H1 (cell line): ENCODE data around the gene VEZT. TPM values are rescaled to one million over a fixed set of nuclear protein-coding genes. Genes with fewer than 3 reads are reported as not detected.

Source experiments
- CTCF ChIA-PET: fragments of 300-600 bp; sonication (Branson Sonifier 250); formaldehyde crosslinking; loops from one replicate; lab custom pipeline; 2021; ENCODE audit not compliant: partially characterized antibody; lab: Charles Lee
- POLR2A ChIA-PET: fragments of 300-600 bp; sonication (Branson Sonifier 250); formaldehyde crosslinking; loops from one replicate; lab custom pipeline; 2021; ENCODE audit warnings: inconsistent platforms; ENCODE audit not compliant: partially characterized antibody; lab: Charles Lee
- DNase-seq, 2 experiments: peaks; one replicate each; pipeline versions ENCODE4 v3.0.0 to v3.0.0-alpha.2; 2010 to 2022; ENCODE audit warnings: low spot score in 2 of 2, low read depth in 1 of 2, mixed read lengths in 1 of 2
- FAIRE-seq: peaks from 2 replicates; lab custom pipeline; 2011; peaks lifted over from hg19 to GRCh38; lab: Jason Lieb, UNC
- H2AFZ ChIP-seq: 2 replicates; pipeline ENCODE4 v1.8.1; 2012; ENCODE audit warnings: low read length, inconsistent platforms
- H2AK5ac ChIP-seq: 2 replicates; pipeline ENCODE4 v1.6.1; 2013; ENCODE audit warnings: low read depth, low read length
- H2BK120ac ChIP-seq: replicated peaks from 2 replicates; pipeline ENCODE3; 2013; ENCODE audit warnings: low read depth, low read length, inconsistent platforms
- H2BK12ac ChIP-seq: 2 replicates; pipeline ENCODE4 v1.6.1; 2013; ENCODE audit warnings: low read depth, low read length
- H2BK15ac ChIP-seq: 2 replicates; pipeline ENCODE4 v1.6.1; 2013; ENCODE audit warnings: low read length
- H2BK20ac ChIP-seq: 2 replicates; pipeline ENCODE4 v1.6.1; 2013; ENCODE audit warnings: low read length
- H2BK5ac ChIP-seq: 2 replicates; pipeline ENCODE4 v1.6.1; 2013; ENCODE audit warnings: low read depth, low read length
- H3K14ac ChIP-seq: 2 replicates; pipeline ENCODE4 v1.6.1; 2013; ENCODE audit warnings: inconsistent platforms; ENCODE audit not compliant: insufficient read length
- H3K18ac ChIP-seq: 2 replicates; pipeline ENCODE4 v1.6.1; 2013; ENCODE audit warnings: low read length; ENCODE audit errors: extremely low read depth
- H3K23ac ChIP-seq: 2 replicates; pipeline ENCODE4 v1.6.1; 2013; ENCODE audit warnings: inconsistent platforms; ENCODE audit not compliant: insufficient read length
- H3K23me2 ChIP-seq: 2 replicates; pipeline ENCODE4 v1.6.1; 2013; ENCODE audit warnings: low read depth, low read length
- H3K27ac ChIP-seq: 2 replicates; pipeline ENCODE4 v1.6.1; 2011; ENCODE audit warnings: low read depth, low read length, inconsistent platforms
- H3K27me3 ChIP-seq, 4 experiments: replicated peaks in 1 of 4; 1 replicate in 1 of 4; 2 replicates in 3 of 4; pipeline versions ENCODE4 v1.6.1 to v1.8.1; 2011 to 2013; ENCODE audit warnings: low read length in 3 of 4, mild to moderate bottlenecking in 3 of 4, inconsistent platforms in 2 of 4, mixed read lengths in 2 of 4, moderate library complexity in 1 of 4; ENCODE audit not compliant: control insufficient read depth in 3 of 4, insufficient read depth in 3 of 4; ENCODE audit errors: extremely low read depth in 1 of 4
- H3K36me3 ChIP-seq, 4 experiments: 2 replicates each; pipeline versions ENCODE4 v1.6.1 to v1.8.1; 2011 to 2013; ENCODE audit warnings: mild to moderate bottlenecking in 4 of 4, low read length in 3 of 4, moderate library complexity in 2 of 4, control low read depth in 1 of 4, inconsistent platforms in 1 of 4; ENCODE audit not compliant: insufficient read depth in 4 of 4, control insufficient read depth in 2 of 4
- H3K4ac ChIP-seq: replicated peaks from 2 replicates; pipeline ENCODE3; 2013; ENCODE audit warnings: low read length, low read depth, mixed read lengths, inconsistent platforms; ENCODE audit not compliant: insufficient read length
- H3K4me1 ChIP-seq, 4 experiments: replicated peaks in 1 of 4; 1 replicate in 1 of 4; 2 replicates in 3 of 4; pipeline versions ENCODE4 v1.6.1 to v1.8.1; 2011 to 2013; ENCODE audit warnings: low read length in 3 of 4, inconsistent platforms in 2 of 4, mixed read lengths in 1 of 4; ENCODE audit not compliant: insufficient read depth in 4 of 4, control insufficient read depth in 3 of 4
- H3K4me2 ChIP-seq, 2 experiments: 2 replicates each; pipeline versions ENCODE4 v1.6.1 to v1.8.1; 2011 to 2013; ENCODE audit warnings: low read depth in 2 of 2, low read length in 2 of 2, control low read depth in 1 of 2, inconsistent platforms in 1 of 2, mild to moderate bottlenecking in 1 of 2; ENCODE audit not compliant: insufficient read depth in 1 of 2
- H3K4me3 ChIP-seq, 4 experiments: fragments of 200-600, 300-600 bp in 1 of 4; sonication (generic), shearing (Covaris generic), sonication (Bioruptor Twin) in 1 of 4; 2 replicates each; pipeline versions ENCODE4 v1.5.1 to v1.8.1; 2011 to 2016; ENCODE audit warnings: low read length in 4 of 4, low read depth in 3 of 4, control low read depth in 2 of 4, inconsistent platforms in 2 of 4, mild to moderate bottlenecking in 2 of 4, mixed read lengths in 1 of 4, moderate library complexity in 1 of 4; ENCODE audit not compliant: insufficient read depth in 2 of 4; ENCODE audit errors: extremely low read depth in 1 of 4
- H3K56ac ChIP-seq: replicated peaks from 2 replicates; pipeline ENCODE3; 2013; ENCODE audit warnings: low read depth, mild to moderate bottlenecking, mixed read lengths, low read length, inconsistent platforms; ENCODE audit not compliant: insufficient read length
- H3K79me1 ChIP-seq: 2 replicates; pipeline ENCODE4 v1.6.1; 2013; ENCODE audit warnings: low read depth, low read length, control low read depth
- H3K79me2 ChIP-seq, 2 experiments: 2 replicates each; pipeline versions ENCODE4 v1.6.1 to v1.8.1; 2012 to 2013; ENCODE audit warnings: low read length in 2 of 2, mild to moderate bottlenecking in 2 of 2, inconsistent platforms in 1 of 2; ENCODE audit not compliant: insufficient read depth in 2 of 2, control insufficient read depth in 1 of 2
- H3K9ac ChIP-seq, 4 experiments: replicated peaks in 1 of 4; 1 replicate in 1 of 4; 2 replicates in 3 of 4; pipeline versions ENCODE4 v1.6.1 to v1.8.1; 2011 to 2013; ENCODE audit warnings: low read depth in 3 of 4, low read length in 3 of 4, control low read depth in 2 of 4, mild to moderate bottlenecking in 2 of 4, moderate library complexity in 2 of 4, inconsistent platforms in 1 of 4; ENCODE audit errors: extremely low read depth in 1 of 4
- H3K9me3 ChIP-seq, 2 experiments: 2 replicates each; pipeline versions ENCODE4 v1.6.1 to v1.8.1; 2012 to 2013; ENCODE audit warnings: mild to moderate bottlenecking in 2 of 2, moderate library complexity in 2 of 2, control low read depth in 1 of 2, inconsistent platforms in 1 of 2, low read depth in 1 of 2, low read length in 1 of 2, mixed read lengths in 1 of 2; ENCODE audit not compliant: insufficient read depth in 2 of 2
- H4K20me1 ChIP-seq, 2 experiments: replicated peaks in 1 of 2; 2 replicates each; pipeline versions ENCODE3 to v1.8.1; 2011 to 2013; ENCODE audit warnings: inconsistent platforms in 2 of 2, low read length in 2 of 2, mild to moderate bottlenecking in 1 of 2; ENCODE audit not compliant: insufficient read depth in 2 of 2, control insufficient read depth in 1 of 2
- H4K5ac ChIP-seq: 2 replicates; pipeline ENCODE4 v1.6.1; 2013; ENCODE audit warnings: low read length, low read depth, mixed read lengths, inconsistent platforms; ENCODE audit not compliant: insufficient read length
- H4K8ac ChIP-seq: 2 replicates; pipeline ENCODE4 v1.8.0; 2013; ENCODE audit warnings: mild to moderate bottlenecking, moderate library complexity, low read length, inconsistent platforms; ENCODE audit not compliant: insufficient read depth; ENCODE audit errors: extremely low read depth
- H4K91ac ChIP-seq: replicated peaks from 2 replicates; pipeline ENCODE3; 2013; ENCODE audit warnings: low read length, mixed read lengths, inconsistent platforms; ENCODE audit not compliant: insufficient read length
- ASH2L ChIP-seq: fragments of 200-600, 300-600 bp; sonication (generic); IDR thresholded peaks from one replicate; pipeline ENCODE4 v1.7.1; 2017; ENCODE audit warnings: low read length
- CHD1 ChIP-seq: IDR thresholded peaks from 2 replicates; pipeline ENCODE4 v1.6.1; 2012; ENCODE audit warnings: low read depth, low read length, improper control_type of control experiment
- CHD2 ChIP-seq: IDR thresholded peaks from 2 replicates; pipeline ENCODE4 v1.6.1; 2012; ENCODE audit warnings: low read length, improper control_type of control experiment
- EGR1 ChIP-seq: IDR thresholded peaks from 2 replicates; pipeline ENCODE4 v1.6.1; 2011; ENCODE audit warnings: low read depth, low read length, borderline replicate concordance
- JUN ChIP-seq: IDR thresholded peaks from 2 replicates; pipeline ENCODE4 v1.6.1; 2011; ENCODE audit warnings: low read depth, mild to moderate bottlenecking, improper control_type of control experiment, low read length
- RBBP5 ChIP-seq: IDR thresholded peaks from 2 replicates; pipeline ENCODE4 v1.7.1; 2012; ENCODE audit warnings: low read depth, mild to moderate bottlenecking, inconsistent platforms, low read length, moderate library complexity, borderline replicate concordance
- RNF2 ChIP-seq: fragments of 200-900, 300-1000 bp; sonication (generic); IDR thresholded peaks from 2 replicates; pipeline ENCODE4 v1.7.1; 2016; ENCODE audit warnings: borderline replicate concordance, low read depth, mild to moderate bottlenecking, antibody characterized with exemption, low read length; ENCODE audit not compliant: poor library complexity, severe bottlenecking; ENCODE audit errors: missing control alignments
- SIRT6 ChIP-seq: IDR thresholded peaks from one replicate; pipeline ENCODE4 v1.7.1; 2012; ENCODE audit warnings: low read length, inconsistent platforms
- SIX5 ChIP-seq: IDR thresholded peaks from 2 replicates; pipeline ENCODE4 v1.6.1; 2011; ENCODE audit warnings: mild to moderate bottlenecking, low read depth, low read length
- SP4 ChIP-seq: IDR thresholded peaks from 2 replicates; pipeline ENCODE4 v1.6.1; 2012; ENCODE audit warnings: low read length, inconsistent platforms
- SUZ12 ChIP-seq: fragments of 200-600 bp; sonication (generic); IDR thresholded peaks from 2 replicates; pipeline ENCODE4 v1.6.1; 2012; ENCODE audit warnings: mild to moderate bottlenecking, inconsistent platforms, low read length, moderate library complexity, mixed read lengths
- TAF1 ChIP-seq: IDR thresholded peaks from 2 replicates; pipeline ENCODE4 v1.6.1; 2011; ENCODE audit warnings: mild to moderate bottlenecking, low read depth, low read length
- TBP ChIP-seq: IDR thresholded peaks from 2 replicates; pipeline ENCODE4 v1.6.1; 2011; ENCODE audit warnings: low read depth, low read length, improper control_type of control experiment
- YY1 ChIP-seq: IDR thresholded peaks from 2 replicates; pipeline ENCODE4 v1.6.1; 2011; ENCODE audit warnings: low read depth, mild to moderate bottlenecking, low read length
- WGBS, 2 experiments: shearing (Covaris generic) in 1 of 2; methylation state at CpG; one replicate each; pipeline versions ENCODE4 v1.1.6 to v1.1.7; 2013 to 2015; ENCODE audit warnings: low lambda C conversion rate in 2 of 2, mixed read lengths in 2 of 2, inconsistent platforms in 1 of 2, low coverage in 1 of 2, missing lambda C conversion rate in 1 of 2; ENCODE audit not compliant: insufficient replicate concordance in 2 of 2, insufficient coverage in 1 of 2, insufficient read length in 1 of 2; ENCODE audit errors: extremely low coverage in 1 of 2, missing lambda C conversion rate in 1 of 2; 5-methylcytosine and 5-hydroxymethylcytosine counted together
- polyA plus RNA-seq, 7 experiments: library from polyadenylated mRNA; depleted of rRNA in 3 of 7; stranded (reverse) in 5 of 7; unstranded in 2 of 7; fragments of >200 nt in 5 of 7; fragments of 200-250 nt in 2 of 7; gene quantifications; 1 replicate in 5 of 7; 2 replicates in 1 of 7; 4 replicates in 1 of 7; pipeline versions ENCODE4 v1.2.1 to v1.2.3, GENCODE V29; 2011 to 2013; ENCODE audit warnings: missing spikeins in 2 of 7, mixed read lengths in 2 of 7
- total RNA-seq: library from RNA; stranded (reverse); fragmentation: NEBNext Ultra II Directional; extraction: Animal tissue kit (Norgen Biotek cat#: 25700); gene quantifications from 2 replicates; pipeline ENCODE4 v1.2.1, GENCODE V29; 2021

The VEZT gene
- total and polyA plus RNA-seq, 2 of the 8 experiments (the other 6 are each of a cell fraction or from before 2014, with no cell fraction given), result 44.0 to 56.1 TPM

- Histone ChIP-seq H2AFZ (no peak overlapping the region), H3K36me3 (peaks cover 0 to 14% (median 3%) of the 10 kb centered on the region in 4 experiments; a peak in 2 of 8 replicates)
- CTCF ChIA-PET, result interaction anchor here (0.7 kb wide), 1 partner anchor 108 kb away, joined by 3 read pairs; no protein-coding TSS in a partner anchor
- TF ChIP-seq SUZ12, result no peak
- no peak for TF ChIP-seq TBP
- TF ChIP-seq TAF1, result no peak
- no peak for TF ChIP-seq ASH2L
- TF ChIP-seq CHD2, result no peak
- TF ChIP-seq SIX5, result no peak
- no peak for TF ChIP-seq SP4
- TF ChIP-seq SIRT6, result no peak
- no peak for TF ChIP-seq CHD1
- TF ChIP-seq JUN, result no peak
- TF ChIP-seq RBBP5, result no peak
- TF ChIP-seq RNF2, result no peak
- no peak for TF ChIP-seq EGR1
- TF ChIP-seq YY1, result no peak
These were observed 26.0 kb downstream of the VEZT start for GRCh38 chr12:95243497-95244183.

More at GRCh38 chr12:95243497-95244183, 26.0 kb downstream of the VEZT start:
- no peaks in the 10 kb centered on the region for H3K4me1 ChIP-seq
- no peak overlapping the region for H4K5ac ChIP-seq
- H3K4me2 ChIP-seq, result no peak overlapping the region
- no peak overlapping the region for H3K18ac ChIP-seq
- no peak for FAIRE-seq
- no peak overlapping the region for H3K4me3 ChIP-seq
- no peaks in the 10 kb centered on the region; the same call in 1 of the 2 replicates for H3K79me1 ChIP-seq
- no peak overlapping the region for H2BK120ac ChIP-seq
- H3K23ac ChIP-seq, result no peak overlapping the region
- no peak overlapping the region for H4K91ac ChIP-seq
- H3K56ac ChIP-seq, result no peak overlapping the region
- POLR2A ChIA-PET, result interaction anchor here (0.6 to 1.2 kb wide), 3 partner anchors 9 to 135 kb away, joined by 3 to 4 read pairs (median 3); no protein-coding TSS in a partner anchor
- no peak overlapping the region for H3K9ac ChIP-seq
- no peak overlapping the region for H2BK15ac ChIP-seq
- DNase-seq, result no peak
- 94% methylated on average over 4 of the region's 4 CpGs; no CpG with 5 or more reads in 1 of the 2 experiments for WGBS, 2 experiments
- no peak overlapping the region for H2BK20ac ChIP-seq
- H3K4ac ChIP-seq, result no peak overlapping the region
- H4K8ac ChIP-seq, result no peak overlapping the region
- H3K79me2 ChIP-seq, result peaks cover 0 to 70% of the 10 kb centered on the region in 2 experiments; a peak in 2 of 4 replicates
- H3K27ac ChIP-seq, result no peak overlapping the region; the same call in 1 of the 2 replicates
- H3K23me2 ChIP-seq, result no peaks in the 10 kb centered on the region
- no peak overlapping the region for H2BK5ac ChIP-seq
- H3K27me3 ChIP-seq, result no peaks in the 10 kb centered on the region
- no peaks in the 10 kb centered on the region for H3K9me3 ChIP-seq
- no peak overlapping the region for H2BK12ac ChIP-seq
- H4K20me1 ChIP-seq, result peaks cover 3 to 5% of the 10 kb centered on the region in 2 experiments
- H3K14ac ChIP-seq, result no peak overlapping the region
- no peak overlapping the region for H2AK5ac ChIP-seq
